HL-60 (cell line): Measurements from ENCODE around the gene GATA6.

Experiments used
- CTCF ChIP-seq: IDR thresholded peaks from one replicate; pipeline ENCODE4 v1.5.1; 2011; ENCODE audit warnings: low read length, control low read depth, inconsistent platforms; ENCODE audit not compliant: insufficient read depth
- GABPA ChIP-seq: IDR thresholded peaks from 2 replicates; pipeline ENCODE4 v1.6.1; 2012; ENCODE audit warnings: low read depth
- POLR2AphosphoS5 ChIP-seq: IDR thresholded peaks from 2 replicates; pipeline ENCODE4 v1.6.1; 2012; ENCODE audit warnings: low read depth
- SPI1 ChIP-seq: IDR thresholded peaks from 2 replicates; pipeline ENCODE4 v1.6.1; 2012; ENCODE audit warnings: low read depth, mild to moderate bottlenecking, borderline replicate concordance

- TF ChIP-seq CTCF = no peak
- no peak for TF ChIP-seq POLR2AphosphoS5
- TF ChIP-seq GABPA = no peak
- TF ChIP-seq SPI1 = no peak
Observed at GRCh38 chr18:22233266-22233665, 63.9 kb downstream of the GATA6 start.
